ENCODE measurements around the gene LRRC71.
A peak's percentile ranks its signal among the peaks of the same experiment; 100 is the strongest.

The LRRC71 gene

DNA sequence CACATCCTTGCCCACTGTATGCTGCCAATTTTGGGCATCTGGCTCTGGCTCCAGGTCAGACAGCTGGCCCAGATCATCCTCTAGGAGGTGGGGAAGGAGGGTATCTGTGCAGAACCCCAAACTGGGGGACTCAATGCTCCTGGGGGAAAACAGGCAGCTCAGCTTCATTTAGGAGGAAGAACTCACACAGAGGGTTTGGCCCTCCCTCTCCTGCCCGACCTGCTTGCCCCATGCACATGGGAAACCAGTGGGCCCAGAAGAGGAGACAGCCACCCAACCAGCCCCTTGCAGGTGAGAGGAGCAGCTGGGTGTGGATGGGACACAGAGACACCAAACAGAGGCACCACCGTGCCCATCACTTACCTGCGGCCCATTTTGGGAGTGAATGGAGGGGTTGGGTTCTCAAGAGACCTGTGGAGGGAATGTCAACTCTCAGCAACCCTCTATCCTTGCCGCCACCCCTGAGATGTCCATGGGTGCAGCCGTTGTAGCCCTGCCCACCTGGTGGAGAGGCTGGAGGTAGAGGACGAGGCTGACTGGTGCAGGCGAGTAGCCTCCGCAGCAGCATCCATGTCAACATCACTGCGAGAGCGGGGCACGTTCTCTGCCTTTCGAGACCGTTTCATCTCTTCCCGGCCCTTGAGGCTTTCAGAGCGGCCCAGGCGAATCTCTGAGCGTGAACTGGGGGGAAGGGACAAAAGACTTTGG lies 27.5 kb downstream of the LRRC71 start:
- DNase-seq: no peak

GRCh38 chr1:156948708-156949107 lies 28.3 kb downstream of the LRRC71 start:
- no peak for DNase-seq

- DNase-seq: no peak
Measured at GRCh38 chr1:156949127-156949526, 28.7 kb downstream of the LRRC71 start.

DNA sequence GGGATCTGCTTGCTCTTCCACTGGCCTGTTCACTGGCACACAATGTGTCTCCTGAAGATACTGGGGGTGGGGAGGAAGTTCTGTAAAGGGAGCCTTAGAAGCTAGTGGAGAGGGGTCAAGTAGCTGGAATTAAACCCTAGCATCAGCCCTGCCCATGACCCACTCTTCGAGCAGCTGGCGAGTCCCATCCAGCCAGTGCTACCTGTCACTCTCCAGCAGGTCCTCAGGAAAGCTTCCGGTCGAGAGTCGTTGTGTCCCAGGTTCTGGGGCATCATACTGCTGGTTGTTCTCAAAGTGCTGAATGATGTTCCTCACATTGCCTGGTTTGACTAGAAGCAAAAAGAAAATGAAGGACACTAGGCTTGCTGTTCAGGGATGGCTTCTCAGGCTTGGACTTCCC lies 30.9 kb downstream of the LRRC71 start:
- DNase-seq: no peak

DNA sequence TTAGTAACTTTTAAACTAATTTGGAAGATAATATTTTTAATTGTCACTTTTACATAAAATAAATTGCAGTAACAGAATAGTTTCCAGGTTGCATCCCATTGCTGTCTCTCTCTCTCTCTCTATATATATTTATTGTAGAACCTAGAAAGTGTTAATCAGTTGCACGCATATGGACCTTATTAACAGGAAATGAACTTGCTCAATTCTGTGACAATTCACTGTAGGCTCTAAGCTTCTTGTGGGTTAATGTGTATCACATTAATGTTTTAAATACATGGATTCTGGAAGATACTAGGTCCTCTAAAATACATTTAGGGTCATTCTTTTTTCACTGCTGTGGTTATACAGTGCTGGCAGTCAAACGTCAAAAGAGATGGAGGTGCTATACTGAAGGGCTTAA lies 33.1 kb downstream of the LRRC71 start:
- no peak for DNase-seq

GRCh38 chr1:156956333-156956732 lies 35.9 kb downstream of the LRRC71 start:
- no peak for DNase-seq

DNA sequence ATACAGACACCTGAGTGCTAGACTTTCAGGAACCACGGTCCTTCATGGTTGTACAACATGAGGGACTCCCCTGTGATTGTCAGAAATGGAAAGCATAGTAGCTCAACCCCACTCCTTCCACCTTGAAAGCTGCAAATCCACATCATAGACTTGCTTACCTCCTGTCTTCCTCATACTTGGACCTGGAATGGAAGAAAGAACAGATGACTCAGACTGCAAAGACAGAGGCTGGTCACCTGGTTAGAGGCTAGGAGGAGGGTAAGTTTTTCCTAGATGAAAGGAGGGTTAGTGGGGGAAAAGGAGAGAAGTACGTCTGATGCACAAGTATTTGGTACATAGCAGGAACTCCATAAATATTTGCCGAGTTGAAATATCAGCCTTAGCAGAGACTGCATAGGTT lies 37.2 kb downstream of the LRRC71 start:
- DNase-seq: no peak

- DNase-seq: no peak
Measured at GRCh38 chr1:156958247-156958714, 37.8 kb downstream of the LRRC71 start.

DNA sequence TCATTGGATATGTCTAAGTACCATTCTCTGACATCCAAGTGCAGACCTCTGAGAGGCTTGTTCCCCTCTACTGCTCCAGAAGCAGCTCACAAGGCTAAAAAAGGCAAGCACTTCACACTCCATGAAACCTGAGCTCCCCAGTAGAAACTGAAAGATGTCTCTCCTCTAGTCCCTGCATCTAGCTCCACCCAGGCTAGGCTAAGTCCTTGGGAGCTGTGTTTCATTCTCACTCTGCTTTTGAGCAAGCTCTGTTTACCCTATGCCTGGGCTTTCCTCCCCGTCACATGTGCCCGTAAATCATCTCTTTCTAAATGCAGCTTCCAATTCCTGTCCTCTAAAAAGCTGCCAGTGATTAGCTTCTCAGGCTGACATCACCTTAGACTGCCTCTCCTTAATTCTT lies 39.0 kb downstream of the LRRC71 start:
- no peak for DNase-seq

GRCh38 chr1:156959925-156960324 lies 39.5 kb downstream of the LRRC71 start:
- DNase-seq: no peak

DNA sequence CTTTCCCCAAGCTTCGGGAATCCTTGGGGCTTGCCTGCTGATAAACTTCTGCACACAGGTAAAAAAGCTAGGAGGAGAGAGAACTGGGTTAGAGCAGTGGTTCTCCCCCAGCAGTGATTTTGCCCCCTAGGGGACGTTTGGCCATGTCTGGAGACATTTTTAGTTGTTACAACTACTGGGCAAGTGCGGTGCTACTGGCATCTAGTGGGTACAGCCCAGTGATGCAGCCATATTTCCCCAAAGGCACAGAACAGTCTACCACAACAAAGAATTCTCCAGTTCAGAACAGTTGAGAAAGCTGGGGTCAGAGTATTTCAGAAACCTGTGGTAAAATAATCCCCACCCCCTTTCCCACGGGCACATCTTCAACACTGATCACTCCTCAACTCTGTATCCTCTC lies 41.3 kb downstream of the LRRC71 start:
- DNase-seq: peak; percentile 39

DNA sequence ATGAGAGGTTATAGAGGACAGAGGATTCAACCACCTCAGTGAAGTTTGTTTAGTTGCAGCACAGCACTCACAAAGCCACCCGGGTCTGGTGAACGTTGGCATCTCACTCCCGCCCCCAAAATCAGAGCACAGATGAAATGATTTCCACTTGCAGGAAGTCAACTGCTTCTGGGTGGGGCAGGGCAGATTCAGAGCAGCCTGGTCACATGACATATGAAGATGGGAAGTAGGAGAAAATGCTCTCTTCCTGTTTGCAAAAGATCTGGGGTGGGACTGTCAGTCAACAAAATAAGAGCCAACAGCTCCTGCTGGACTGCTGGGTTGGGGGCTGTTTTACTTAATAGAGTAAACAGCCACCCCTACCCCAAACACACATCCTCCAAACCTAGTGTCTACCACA lies 43.2 kb downstream of the LRRC71 start:
- DNase-seq: peak; percentile 48

- no peak for DNase-seq
Measured at GRCh38 chr1:156964441-156964840, 44.0 kb downstream of the LRRC71 start.

DNA sequence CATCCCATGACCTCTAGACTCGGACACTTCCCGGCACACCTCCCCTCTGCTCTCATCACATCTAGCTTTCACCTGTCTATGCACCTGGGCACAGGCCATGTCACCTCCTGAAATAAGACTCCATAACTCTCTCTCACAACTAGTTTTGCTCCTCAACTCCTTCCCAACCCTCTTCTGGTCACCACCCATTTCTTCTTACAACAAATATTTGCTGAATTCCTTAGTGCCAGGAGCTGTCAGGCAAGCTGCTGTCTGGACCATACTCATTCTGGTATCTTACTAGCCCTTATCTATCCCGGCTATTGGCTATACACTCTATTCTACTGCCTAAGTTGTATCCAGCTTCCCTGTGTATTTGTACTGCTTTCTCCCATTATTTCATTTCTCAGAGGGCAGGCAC lies 49.1 kb downstream of the LRRC71 start:
- DNase-seq: no peak

DNA sequence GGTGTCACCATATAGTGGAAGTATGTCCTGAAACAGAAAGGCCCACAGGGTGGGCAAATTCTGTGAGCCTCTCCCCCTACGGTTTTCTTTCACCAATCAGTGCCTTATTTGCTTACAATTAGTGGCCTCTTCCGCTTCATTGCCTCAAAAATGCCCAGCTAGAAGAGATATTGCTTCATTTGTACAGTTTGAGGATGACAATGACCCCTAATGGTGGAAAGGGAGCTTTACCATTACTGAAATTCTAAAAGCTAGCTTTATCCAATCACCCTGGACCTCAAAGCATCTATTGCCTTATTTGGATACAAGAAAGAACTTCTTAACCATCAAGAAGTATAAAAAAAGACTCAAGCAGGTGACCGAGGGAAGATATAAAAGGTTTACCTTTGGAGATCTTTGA lies 49.6 kb downstream of the LRRC71 start:
- no peak for DNase-seq

DNA sequence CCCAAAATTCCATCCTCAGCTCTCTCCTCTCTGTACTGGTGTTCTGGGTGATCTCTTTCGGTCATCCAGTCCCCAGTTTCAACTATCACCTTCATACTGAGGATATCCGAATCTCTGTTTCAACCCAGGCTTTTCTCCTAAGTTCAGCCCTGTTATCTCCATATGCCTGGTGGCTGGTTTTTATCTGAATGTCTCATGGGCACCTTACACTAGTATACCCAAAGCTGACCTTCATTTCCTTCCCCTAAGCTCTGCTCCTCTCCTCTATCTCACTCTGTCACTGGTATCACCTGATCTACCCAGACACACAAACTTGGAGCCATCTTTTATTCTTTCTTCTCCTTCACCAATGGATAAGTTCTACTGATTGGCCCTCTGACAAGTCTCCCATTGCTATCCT lies 53.0 kb downstream of the LRRC71 start:
- no peak for DNase-seq

- DNase-seq: no peak
Measured at GRCh38 chr1:156975084-156975483, 54.7 kb downstream of the LRRC71 start.

DNA sequence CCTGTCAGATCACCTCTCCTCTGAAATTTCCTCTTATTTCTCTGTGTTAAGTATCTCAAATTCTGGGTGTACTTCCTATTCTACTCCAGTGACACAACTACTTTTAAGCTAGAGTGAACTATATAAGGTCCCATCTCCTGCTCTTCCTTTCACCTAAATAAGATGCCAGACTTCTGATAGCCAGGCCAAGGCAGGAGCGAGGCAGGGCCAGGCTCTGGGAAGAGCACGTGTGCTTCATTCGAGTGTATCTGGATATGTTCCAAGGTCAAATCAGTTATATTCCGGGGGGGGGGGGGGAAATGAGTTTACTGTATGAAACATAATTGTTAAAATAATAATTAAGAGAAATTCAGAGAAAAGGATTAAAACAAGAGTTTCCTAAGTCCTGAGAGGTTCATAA lies 60.1 kb downstream of the LRRC71 start:
- no peak for DNase-seq

Measured in central memory CD4-positive, alpha-beta T cell (primary cell).